Skeletal muscle tissue (tissue), 4 donors: ENCODE data around the gene SPINK5. TPM values are rescaled to one million over a fixed set of nuclear protein-coding genes. Genes with fewer than 3 reads are reported as not detected.
"Not testable (repeated sequence)": the region's sequence is repeated elsewhere in the genome, so short reads cannot be mapped to it uniquely, and the experiment has no call there.

Experiments used
- H3K27ac ChIP-seq: one replicate; pipeline ENCODE4 v1.7.0; 2013; ENCODE audit warnings: mild to moderate bottlenecking, low read depth, low read length, inconsistent platforms
- H3K27me3 ChIP-seq, 3 donors: one replicate each; pipeline ENCODE4 v1.7.0; 2013; ENCODE audit warnings: low read length in 3 of 3; ENCODE audit not compliant: control insufficient read depth in 3 of 3, insufficient read depth in 3 of 3
- H3K36me3 ChIP-seq, 3 donors: one replicate each; pipeline ENCODE4 v1.7.0; 2013; ENCODE audit warnings: low read length in 3 of 3; ENCODE audit not compliant: control insufficient read depth in 3 of 3, insufficient read depth in 3 of 3
- H3K4me1 ChIP-seq, 3 donors: one replicate each; pipeline ENCODE4 v1.7.0; 2013; ENCODE audit warnings: low read length in 3 of 3, mild to moderate bottlenecking in 3 of 3; ENCODE audit not compliant: control insufficient read depth in 3 of 3, insufficient read depth in 3 of 3
- H3K4me3 ChIP-seq, 3 donors: one replicate each; pipeline ENCODE4 v1.7.0; 2013; ENCODE audit warnings: low read length in 3 of 3
- H3K9ac ChIP-seq, 3 donors: one replicate each; pipeline ENCODE4 v1.7.0; 2013; ENCODE audit warnings: low read length in 3 of 3, mild to moderate bottlenecking in 3 of 3, moderate library complexity in 2 of 3, low read depth in 1 of 3
- H3K9me3 ChIP-seq, 3 donors: one replicate each; pipeline ENCODE4 v1.7.0; 2013; ENCODE audit warnings: low read length in 3 of 3; ENCODE audit not compliant: control insufficient read depth in 3 of 3
- total RNA-seq: library from RNA; depleted of rRNA; stranded (reverse); fragments of >200 nt; gene quantifications from one replicate; pipeline ENCODE4 v1.2.3, GENCODE V29; 2014
- donor health status: Osteomylitis.

The SPINK5 gene
- total RNA-seq, 1 donor from 2014 or later, result not detected

- not testable (repeated sequence) for H3K4me1 ChIP-seq, H3K36me3 ChIP-seq, H3K27ac ChIP-seq, H3K9me3 ChIP-seq, H3K9ac ChIP-seq, H3K27me3 ChIP-seq, H3K4me3 ChIP-seq
Measured at GRCh38 chr5:148055160-148055559, 8.6 kb upstream of the SPINK5 start.

DNA sequence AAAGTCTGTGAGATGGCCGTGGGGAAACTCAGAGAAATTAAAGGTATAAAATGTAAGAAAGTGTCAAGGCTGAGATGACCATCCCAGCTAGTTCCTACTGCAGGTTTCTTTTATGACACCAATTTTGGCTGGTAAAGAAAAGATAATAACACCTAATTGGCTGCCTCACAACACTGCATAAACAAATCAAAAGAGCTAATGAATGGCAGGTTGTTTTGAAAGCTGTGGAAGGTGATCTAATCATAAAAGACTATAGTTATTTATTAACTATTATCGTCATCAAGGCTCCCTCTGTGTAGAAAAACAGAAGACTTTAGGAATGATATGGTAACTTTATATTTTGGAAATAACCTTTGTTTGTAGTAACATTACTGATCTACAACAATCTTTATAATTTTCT lies 3.5 kb upstream of the SPINK5 start:
- Histone ChIP-seq H3K9ac (no peak overlapping the region), H3K27me3 (no peaks in the 10 kb centered on the region), H3K9me3 (peaks cover 0 to under 1% (median 0%) of the 10 kb centered on the region in 3 donors), H3K4me1 (no peaks in the 10 kb centered on the region), H3K4me3 (no peak overlapping the region), H3K36me3 (no peaks in the 10 kb centered on the region), H3K27ac (no peak overlapping the region)

- Histone ChIP-seq H3K27me3 (no peaks in the 10 kb centered on the region), H3K27ac (no peak overlapping the region), H3K4me3 (no peak overlapping the region), H3K4me1 (no peaks in the 10 kb centered on the region), H3K9me3 (no peaks in the 10 kb centered on the region), H3K36me3 (no peaks in the 10 kb centered on the region), H3K9ac (no peak overlapping the region)
Measured at GRCh38 chr5:148060881-148061280, 2.9 kb upstream of the SPINK5 start.

- H3K9ac ChIP-seq, result no peak overlapping the region
- no peaks in the 10 kb centered on the region for H3K4me1 ChIP-seq
- H3K27ac ChIP-seq, result no peak overlapping the region
- no peaks in the 10 kb centered on the region for H3K27me3 ChIP-seq
- H3K36me3 ChIP-seq, result no peaks in the 10 kb centered on the region
- H3K4me3 ChIP-seq, result no peak overlapping the region
- H3K9me3 ChIP-seq, result no peaks in the 10 kb centered on the region
Measured at GRCh38 chr5:148070621-148071020, 6.8 kb downstream of the SPINK5 start.

GRCh38 chr5:148072207-148072606 lies 8.4 kb downstream of the SPINK5 start:
- Histone ChIP-seq H3K4me3 (no peak overlapping the region), H3K36me3 (no peaks in the 10 kb centered on the region), H3K27me3 (no peaks in the 10 kb centered on the region), H3K27ac (no peak overlapping the region), H3K4me1 (no peaks in the 10 kb centered on the region), H3K9me3 (no peaks in the 10 kb centered on the region), H3K9ac (no peak overlapping the region)

- Histone ChIP-seq H3K9me3 (no peaks in the 10 kb centered on the region), H3K36me3 (no peaks in the 10 kb centered on the region), H3K9ac (no peak overlapping the region), H3K4me1 (no peaks in the 10 kb centered on the region), H3K4me3 (no peak overlapping the region), H3K27ac (no peak overlapping the region), H3K27me3 (no peaks in the 10 kb centered on the region)
Measured at GRCh38 chr5:148075529-148075928, 11.7 kb downstream of the SPINK5 start.

DNA sequence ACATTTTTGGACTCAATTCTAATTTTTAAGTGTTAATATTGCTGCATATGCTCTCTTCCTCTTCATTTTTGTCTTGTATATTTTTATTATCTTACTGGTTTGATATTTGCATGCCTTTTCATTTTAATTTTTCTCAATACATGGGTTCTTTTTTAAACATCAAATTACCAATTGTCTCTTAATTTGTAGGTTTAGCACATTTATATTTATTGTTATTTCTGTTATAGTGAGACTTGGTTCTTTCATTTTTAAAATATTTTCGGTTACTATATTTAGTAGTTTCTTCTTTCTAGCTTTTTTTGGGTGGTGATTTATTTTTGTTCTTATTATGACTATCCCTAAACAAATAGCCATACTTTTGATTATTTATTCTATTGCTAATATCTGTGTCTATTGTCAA lies 19.4 kb downstream of the SPINK5 start:
- H3K4me3 ChIP-seq, result no peak overlapping the region
- no peaks in the 10 kb centered on the region for H3K9me3 ChIP-seq
- no peaks in the 10 kb centered on the region for H3K4me1 ChIP-seq
- no peaks in the 10 kb centered on the region for H3K27me3 ChIP-seq
- H3K36me3 ChIP-seq, result no peaks in the 10 kb centered on the region
- no peak overlapping the region for H3K9ac ChIP-seq
- H3K27ac ChIP-seq, result no peak overlapping the region

DNA sequence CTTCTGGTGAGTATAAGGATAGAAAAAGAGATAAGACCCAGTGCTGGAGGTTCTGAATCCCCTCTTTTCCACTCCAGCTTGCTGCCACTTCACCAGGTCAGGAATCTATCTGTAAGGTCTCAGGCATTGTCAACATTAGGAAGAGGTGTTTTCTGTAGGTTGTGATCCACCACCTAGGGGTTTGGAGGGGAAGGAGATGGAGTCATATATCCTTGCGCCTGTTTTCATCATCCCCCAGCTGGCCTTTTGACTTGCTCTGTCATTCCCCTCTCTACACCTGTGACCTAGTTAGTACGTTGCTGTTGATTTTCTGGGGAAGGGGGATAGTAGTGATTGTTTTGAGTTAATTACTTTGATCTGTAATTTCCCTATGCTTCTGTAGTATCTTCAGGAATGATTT lies 20.5 kb downstream of the SPINK5 start:
- Histone ChIP-seq H3K27me3 (no peaks in the 10 kb centered on the region), H3K4me1 (no peaks in the 10 kb centered on the region), H3K9ac (no peak overlapping the region), H3K9me3 (no peaks in the 10 kb centered on the region), H3K4me3 (no peak overlapping the region), H3K36me3 (no peaks in the 10 kb centered on the region), H3K27ac (no peak overlapping the region)

DNA sequence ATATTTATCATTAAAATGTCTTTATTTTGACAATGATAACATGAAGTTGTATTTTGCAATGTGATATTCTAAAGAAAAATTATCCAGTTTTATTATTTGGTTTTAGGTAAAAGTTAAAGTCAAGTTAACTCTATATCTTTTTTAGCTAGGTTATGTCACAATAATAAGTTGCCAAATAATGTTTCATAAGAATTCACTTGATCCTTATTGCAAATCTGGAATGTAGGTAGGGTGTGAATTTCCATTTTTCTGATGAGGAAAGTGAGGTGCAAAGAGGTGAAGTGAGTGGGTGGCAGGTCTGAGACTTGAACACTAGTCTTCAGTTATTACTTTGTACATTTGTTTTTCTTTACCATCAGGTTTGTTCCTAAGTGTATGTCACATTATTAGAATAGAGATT lies 21.5 kb downstream of the SPINK5 start:
- Histone ChIP-seq H3K9ac (no peak overlapping the region), H3K4me1 (no peaks in the 10 kb centered on the region), H3K9me3 (no peaks in the 10 kb centered on the region), H3K27ac (no peak overlapping the region), H3K4me3 (no peak overlapping the region), H3K27me3 (no peaks in the 10 kb centered on the region), H3K36me3 (no peaks in the 10 kb centered on the region)

DNA sequence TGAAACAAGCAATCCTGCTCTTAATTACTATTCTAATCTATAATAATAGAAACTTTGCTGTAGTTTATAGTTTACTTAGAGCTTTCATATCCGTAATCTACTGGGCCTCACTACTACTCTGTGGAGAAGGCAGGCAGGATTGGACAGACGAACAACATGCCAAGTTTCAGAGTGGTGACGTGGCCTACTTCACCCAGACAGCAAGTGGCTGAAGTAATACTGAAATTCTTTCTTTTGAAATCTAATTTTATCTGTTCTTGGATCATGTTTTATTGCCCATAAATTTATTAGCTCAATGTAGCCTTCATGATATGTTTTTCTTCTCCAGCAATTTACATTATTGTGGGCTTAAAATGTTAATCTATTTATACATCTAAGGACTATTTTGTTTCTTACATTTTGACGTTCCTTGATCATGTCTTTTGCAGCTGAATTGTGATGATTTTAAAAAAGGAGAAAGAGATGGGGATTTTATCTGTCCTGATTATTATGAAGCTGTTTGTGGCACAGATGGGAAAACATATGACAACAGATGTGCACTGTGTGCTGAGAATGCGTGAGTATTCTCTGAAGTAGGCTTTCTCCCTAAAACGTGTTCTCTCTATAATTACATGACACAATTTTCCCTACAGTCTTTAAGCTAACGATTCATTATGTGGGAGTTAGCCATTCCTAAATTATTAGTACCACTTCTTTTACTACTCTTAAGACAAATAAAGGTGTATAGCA lies 22.4 kb downstream of the SPINK5 start:
- no peaks in the 10 kb centered on the region for H3K27me3 ChIP-seq
- H3K4me1 ChIP-seq, result no peaks in the 10 kb centered on the region
- no peaks in the 10 kb centered on the region for H3K9me3 ChIP-seq
- H3K9ac ChIP-seq, result no peak overlapping the region
- no peak overlapping the region for H3K4me3 ChIP-seq
- H3K36me3 ChIP-seq, result no peaks in the 10 kb centered on the region
- no peak overlapping the region for H3K27ac ChIP-seq
